Peyer's patch (tissue), 4 donors: ENCODE data around the gene GLO1. TPM values are rescaled to one million over a fixed set of nuclear protein-coding genes. Genes with fewer than 3 reads are reported as not detected.

ENCODE experiments used
- DNase-seq, 3 donors: peaks; one replicate each; pipeline ENCODE4 v3.0.0-alpha.2; 2017 to 2019
- H3K27ac ChIP-seq, 4 donors: fragments of 200-600 bp; sonication (generic); one replicate each; pipeline ENCODE4 v1.5.1; 2016 to 2019
- H3K27me3 ChIP-seq, 2 donors: fragments of 200-600 bp; sonication (generic); one replicate each; pipeline ENCODE4 v1.5.1; 2019
- H3K36me3 ChIP-seq, 3 donors: fragments of 200-600 bp; sonication (generic); one replicate each; pipeline ENCODE4 v1.5.1; 2016 to 2019
- H3K4me1 ChIP-seq, 4 donors: fragments of 200-600 bp; sonication (generic); one replicate each; pipeline ENCODE4 v1.5.1; 2016 to 2019
- H3K4me3 ChIP-seq, 4 donors: fragments of 200-600 bp; sonication (generic); 1 replicate in 3 of 4; 2 replicates in 1 of 4; pipeline ENCODE4 v1.5.1; 2016 to 2019; ENCODE audit warnings: mild to moderate bottlenecking in 1 of 4
- H3K9me3 ChIP-seq, 4 donors: fragments of 200-600 bp; sonication (generic); one replicate each; pipeline ENCODE4 v1.5.1; 2016 to 2019; ENCODE audit warnings: mild to moderate bottlenecking in 1 of 4
- POLR2A ChIP-seq, 2 donors: fragments of 450-650 bp; IDR thresholded peaks; one replicate each; pipeline ENCODE4 v1.5.1; 2017; ENCODE audit warnings: antibody characterized with exemption in 2 of 2, mild to moderate bottlenecking in 2 of 2, moderate library complexity in 2 of 2
- total RNA-seq, 4 donors: library from RNA; depleted of rRNA; stranded (reverse); fragments of >200 nt; gene quantifications; one replicate each; pipeline ENCODE4 v1.1.0, GENCODE V29; 2016
- TF ChIP-seq, protein P1 (sequence below), 6 experiments: fragments of 450-650 bp in 4 of 6; fragments of 200-600 bp in 2 of 6; sonication (generic) in 1 of 6; IDR thresholded peaks; one replicate each; pipeline ENCODE4 v1.5.1; 2017 to 2019; ENCODE audit warnings: antibody characterized with exemption in 6 of 6, mild to moderate bottlenecking in 3 of 6, moderate library complexity in 1 of 6

GLO1 gene
- total RNA-seq, 4 donors from 2014 or later = 62.1 to 190 (median 71.6) TPM

- no peak for TF ChIP-seq POLR2A (IDR thresholded peaks at IDR 0.05)
- TF ChIP-seq, protein P1, sequence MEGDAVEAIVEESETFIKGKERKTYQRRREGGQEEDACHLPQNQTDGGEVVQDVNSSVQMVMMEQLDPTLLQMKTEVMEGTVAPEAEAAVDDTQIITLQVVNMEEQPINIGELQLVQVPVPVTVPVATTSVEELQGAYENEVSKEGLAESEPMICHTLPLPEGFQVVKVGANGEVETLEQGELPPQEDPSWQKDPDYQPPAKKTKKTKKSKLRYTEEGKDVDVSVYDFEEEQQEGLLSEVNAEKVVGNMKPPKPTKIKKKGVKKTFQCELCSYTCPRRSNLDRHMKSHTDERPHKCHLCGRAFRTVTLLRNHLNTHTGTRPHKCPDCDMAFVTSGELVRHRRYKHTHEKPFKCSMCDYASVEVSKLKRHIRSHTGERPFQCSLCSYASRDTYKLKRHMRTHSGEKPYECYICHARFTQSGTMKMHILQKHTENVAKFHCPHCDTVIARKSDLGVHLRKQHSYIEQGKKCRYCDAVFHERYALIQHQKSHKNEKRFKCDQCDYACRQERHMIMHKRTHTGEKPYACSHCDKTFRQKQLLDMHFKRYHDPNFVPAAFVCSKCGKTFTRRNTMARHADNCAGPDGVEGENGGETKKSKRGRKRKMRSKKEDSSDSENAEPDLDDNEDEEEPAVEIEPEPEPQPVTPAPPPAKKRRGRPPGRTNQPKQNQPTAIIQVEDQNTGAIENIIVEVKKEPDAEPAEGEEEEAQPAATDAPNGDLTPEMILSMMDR (IDR thresholded peaks at IDR 0.05) = no peak
- Histone ChIP-seq H3K27me3 (no peaks in the 10 kb centered on the region), H3K4me3 (no peak overlapping the region), H3K4me1 (peaks cover 0 to 9% (median 0%) of the 10 kb centered on the region in 4 donors), H3K27ac (peak overlapping the region in 3 of 4 donors; percentile 13 to 68 (median 68)), H3K9me3 (no peaks in the 10 kb centered on the region), H3K36me3 (peaks cover 0 to 52% (median 0%) of the 10 kb centered on the region in 3 donors)
- DNase-seq = no peak
These were observed 26.5 kb downstream of the GLO1 start for GRCh38 chr6:38676236-38676973.

DNA sequence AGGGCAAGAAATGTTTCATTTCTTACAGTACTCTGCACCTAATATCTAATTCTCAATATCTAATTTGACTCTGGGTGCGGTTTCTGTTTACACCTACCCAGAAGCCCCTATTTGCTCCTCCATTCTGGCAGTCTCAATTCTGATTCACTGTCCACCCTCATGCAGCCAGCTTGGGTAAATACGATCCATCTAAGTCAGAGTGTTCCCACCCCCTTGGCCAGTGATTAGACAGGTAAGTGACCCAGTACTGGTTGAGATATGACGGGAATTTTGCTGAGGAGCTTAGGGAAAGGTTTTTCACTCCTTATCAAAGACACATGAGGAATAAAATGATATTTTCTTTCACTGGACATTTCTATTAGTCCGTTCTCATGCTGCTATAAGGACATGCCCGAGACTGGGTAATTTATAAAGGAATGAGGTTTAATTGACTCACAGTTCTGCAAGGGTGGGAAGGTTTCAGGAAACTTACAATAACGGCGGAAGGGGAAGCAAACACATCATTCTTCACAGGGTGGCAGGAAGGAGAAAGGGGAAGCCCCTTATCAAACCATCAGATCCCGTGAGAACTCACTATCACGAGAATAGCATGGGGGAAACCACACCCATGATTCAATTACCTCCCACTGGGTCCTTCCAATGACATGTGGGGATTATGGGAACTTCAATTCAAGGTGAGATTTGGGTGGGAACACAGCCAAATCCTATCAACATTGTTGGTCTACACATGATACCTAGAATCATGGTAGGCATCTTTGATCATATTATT is 29.4 kb downstream of the GLO1 start:
- no peaks in the 10 kb centered on the region for H3K9me3 ChIP-seq
- TF ChIP-seq POLR2A (IDR thresholded peaks at IDR 0.05) = no peak
- TF ChIP-seq, protein P1 (IDR thresholded peaks at IDR 0.05) = no peak
- H3K27ac ChIP-seq = no peak overlapping the region
- no peak for DNase-seq
- H3K4me3 ChIP-seq = no peak overlapping the region
- H3K36me3 ChIP-seq = peaks cover 0 to 31% (median 0%) of the 10 kb centered on the region in 3 donors
- H3K4me1 ChIP-seq = peaks cover 0 to 9% (median 0%) of the 10 kb centered on the region in 4 donors
- no peaks in the 10 kb centered on the region for H3K27me3 ChIP-seq

- H3K27me3 ChIP-seq = no peaks in the 10 kb centered on the region
- TF ChIP-seq, protein P1 (IDR thresholded peaks at IDR 0.05) = peak; percentile 39 to 77 (median 70)
- TF ChIP-seq POLR2A (IDR thresholded peaks at IDR 0.05) = no peak
- H3K4me3 ChIP-seq = no peak overlapping the region
- DNase-seq = peak in 1 of 3 donors; percentile 55
- no peak overlapping the region for H3K27ac ChIP-seq
- no peaks in the 10 kb centered on the region for H3K9me3 ChIP-seq
- no peaks in the 10 kb centered on the region for H3K4me1 ChIP-seq
- peaks cover 0 to 16% (median 0%) of the 10 kb centered on the region in 3 donors for H3K36me3 ChIP-seq
These were observed 31.0 kb downstream of the GLO1 start for GRCh38 chr6:38671885-38672467.

DNA sequence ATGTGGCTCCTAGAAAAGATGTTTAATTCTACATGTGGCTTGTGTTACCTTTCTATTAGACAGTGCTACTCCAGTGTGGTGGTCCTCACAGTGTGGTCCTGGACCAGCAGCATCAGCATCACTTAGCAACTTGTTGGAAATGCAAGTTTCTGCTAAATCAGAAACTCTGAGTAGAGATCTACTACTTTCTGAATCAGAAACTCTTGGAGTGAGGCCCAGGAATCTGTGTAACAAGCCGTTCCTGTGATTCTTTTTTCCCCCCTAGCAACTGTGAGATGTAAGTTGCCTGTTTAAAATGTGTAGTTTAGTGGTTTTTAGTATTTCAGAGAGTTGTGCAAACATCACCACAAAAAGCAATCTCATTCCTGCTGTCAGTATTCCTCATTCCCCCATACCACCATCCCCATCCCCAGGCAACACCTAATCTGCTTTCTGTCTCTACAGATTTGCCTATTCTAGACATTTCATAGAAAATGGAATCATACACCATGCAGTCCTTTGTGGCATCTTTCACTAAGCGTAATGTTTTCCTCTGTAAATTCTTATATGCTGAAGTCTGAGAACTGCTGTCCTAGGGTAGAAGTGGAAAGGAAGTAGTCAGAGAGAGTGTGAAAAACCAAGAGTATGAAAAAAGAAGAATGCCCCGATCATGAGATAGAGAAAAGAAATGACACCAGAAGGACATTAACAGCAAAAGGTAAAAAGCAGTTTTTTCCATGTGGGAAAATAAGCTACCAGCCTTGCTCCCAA is 44.4 kb downstream of the GLO1 start:
- Histone ChIP-seq H3K4me3 (no peak overlapping the region), H3K36me3 (no peaks in the 10 kb centered on the region), H3K4me1 (no peaks in the 10 kb centered on the region), H3K27me3 (no peaks in the 10 kb centered on the region), H3K27ac (no peak overlapping the region), H3K9me3 (no peaks in the 10 kb centered on the region)
- DNase-seq = no peak
- no peak for TF ChIP-seq POLR2A (IDR thresholded peaks at IDR 0.05)
- TF ChIP-seq, protein P1 (IDR thresholded peaks at IDR 0.05) = no peak

GRCh38 chr6:38656896-38657295 is 46.0 kb downstream of the GLO1 start:
- no peak overlapping the region for H3K27ac ChIP-seq
- no peaks in the 10 kb centered on the region for H3K4me1 ChIP-seq
- TF ChIP-seq, protein P1 (IDR thresholded peaks at IDR 0.05) = no peak
- TF ChIP-seq POLR2A (IDR thresholded peaks at IDR 0.05) = no peak

More at GRCh38 chr6:38656896-38657295, 46.0 kb downstream of the GLO1 start:
- Histone ChIP-seq H3K4me3 (no peak overlapping the region), H3K9me3 (no peaks in the 10 kb centered on the region), H3K36me3 (no peaks in the 10 kb centered on the region), H3K27me3 (no peaks in the 10 kb centered on the region)
- no peak for DNase-seq
